Hypothalamus (tissue), 51 donors: ENCODE data around the gene SNHG17.
"Not testable (repeated sequence)": the region's sequence is repeated elsewhere in the genome, so short reads cannot be mapped to it uniquely, and the experiment has no call there.

Experiments used
- DNase-seq, 51 donors: peaks; one replicate each; lab custom pipeline; 2025; lab: John Stamatoyannopoulos, UW

The SNHG17 gene

GRCh38 chr20:38377838-38378237 lies 57.3 kb downstream of the SNHG17 start:
- not testable (repeated sequence) for DNase-seq

DNA sequence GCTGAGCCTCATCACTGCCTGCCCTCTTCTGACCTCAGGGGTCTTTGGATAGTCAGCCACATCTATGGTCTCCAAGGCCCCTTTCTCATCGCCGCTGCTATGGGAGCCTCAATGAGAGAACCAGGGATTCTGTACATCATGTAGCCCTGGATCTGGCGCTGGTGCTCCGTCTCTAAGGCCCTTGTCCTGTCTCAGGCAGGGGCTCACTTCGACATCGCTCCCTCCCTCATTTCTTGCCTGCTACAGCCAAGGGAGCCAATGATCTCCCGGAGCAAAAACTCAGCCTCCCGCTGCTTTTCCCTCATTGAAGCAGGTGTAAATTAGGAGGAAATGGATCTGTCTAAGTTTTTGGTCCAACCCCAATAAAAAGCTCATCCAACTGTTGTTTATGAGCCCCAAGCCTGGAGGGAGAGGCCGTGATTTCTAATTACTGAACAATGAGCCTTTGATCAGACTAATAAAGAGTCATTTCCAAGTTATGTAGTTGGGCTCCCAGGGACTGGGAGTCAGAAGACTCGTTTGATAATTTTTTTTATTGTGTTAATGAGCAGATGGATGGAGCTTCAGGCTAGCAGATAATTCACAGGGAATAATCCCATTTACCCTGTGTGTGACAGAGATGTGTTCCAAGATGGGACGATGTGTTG lies 58.0 kb downstream of the SNHG17 start:
- DNase-seq, result peak in 3 of 51 donors; percentile 4 to 15 (median 11)

- no peak for DNase-seq
Measured at GRCh38 chr20:38373898-38374297, 61.2 kb downstream of the SNHG17 start.

GRCh38 chr20:38373231-38373867 lies 61.8 kb downstream of the SNHG17 start:
- no peak for DNase-seq

GRCh38 chr20:38372806-38373205 lies 62.3 kb downstream of the SNHG17 start:
- no peak for DNase-seq
